PFSK-1 (cell line): ENCODE results near the gene FLT4.

ENCODE experiments used
- POLR2AphosphoS5 ChIP-seq: IDR thresholded peaks from 2 replicates; pipeline ENCODE4 v1.6.1; 2012; ENCODE audit warnings: low read depth, mild to moderate bottlenecking, control low read depth, low read length, moderate library complexity
- TAF1 ChIP-seq: IDR thresholded peaks from 2 replicates; pipeline ENCODE4 v1.6.1; 2012; ENCODE audit warnings: low read length, control low read depth, borderline replicate concordance; ENCODE audit not compliant: insufficient read depth
- TF ChIP-seq, protein P1 (sequence below), 2 experiments: IDR thresholded peaks; 2 replicates each; pipeline versions ENCODE4 v1.6.1 to v1.8.0; 2011 to 2012; ENCODE audit warnings: low read depth in 2 of 2, low read length in 2 of 2, control low read depth in 1 of 2, inconsistent platforms in 1 of 2, mild to moderate bottlenecking in 1 of 2, moderate library complexity in 1 of 2; ENCODE audit not compliant: insufficient read depth in 1 of 2

DNA sequence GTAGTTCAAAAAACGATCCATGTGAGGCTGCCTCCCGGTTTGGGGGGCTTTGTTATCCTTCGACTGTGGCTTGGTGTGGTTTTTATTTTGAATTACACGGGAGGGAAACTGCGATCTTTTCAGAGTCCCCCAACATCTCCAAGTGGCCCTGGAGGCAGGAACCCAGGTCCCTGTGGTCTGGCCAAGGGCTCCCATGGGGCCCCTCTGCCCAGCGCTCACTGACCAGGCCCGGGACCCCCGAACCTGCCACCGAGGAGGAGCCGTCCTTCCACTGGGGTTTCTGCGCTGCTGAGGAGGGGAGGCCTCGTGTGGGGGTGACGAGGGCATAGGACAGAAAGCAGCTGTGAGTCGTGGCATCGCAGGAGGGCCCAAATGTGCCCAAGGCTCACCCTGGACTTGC, 40.0 kb downstream of the FLT4 start:
- TF ChIP-seq POLR2AphosphoS5 (no peak), TAF1 (no peak)
- TF ChIP-seq, protein P1, sequence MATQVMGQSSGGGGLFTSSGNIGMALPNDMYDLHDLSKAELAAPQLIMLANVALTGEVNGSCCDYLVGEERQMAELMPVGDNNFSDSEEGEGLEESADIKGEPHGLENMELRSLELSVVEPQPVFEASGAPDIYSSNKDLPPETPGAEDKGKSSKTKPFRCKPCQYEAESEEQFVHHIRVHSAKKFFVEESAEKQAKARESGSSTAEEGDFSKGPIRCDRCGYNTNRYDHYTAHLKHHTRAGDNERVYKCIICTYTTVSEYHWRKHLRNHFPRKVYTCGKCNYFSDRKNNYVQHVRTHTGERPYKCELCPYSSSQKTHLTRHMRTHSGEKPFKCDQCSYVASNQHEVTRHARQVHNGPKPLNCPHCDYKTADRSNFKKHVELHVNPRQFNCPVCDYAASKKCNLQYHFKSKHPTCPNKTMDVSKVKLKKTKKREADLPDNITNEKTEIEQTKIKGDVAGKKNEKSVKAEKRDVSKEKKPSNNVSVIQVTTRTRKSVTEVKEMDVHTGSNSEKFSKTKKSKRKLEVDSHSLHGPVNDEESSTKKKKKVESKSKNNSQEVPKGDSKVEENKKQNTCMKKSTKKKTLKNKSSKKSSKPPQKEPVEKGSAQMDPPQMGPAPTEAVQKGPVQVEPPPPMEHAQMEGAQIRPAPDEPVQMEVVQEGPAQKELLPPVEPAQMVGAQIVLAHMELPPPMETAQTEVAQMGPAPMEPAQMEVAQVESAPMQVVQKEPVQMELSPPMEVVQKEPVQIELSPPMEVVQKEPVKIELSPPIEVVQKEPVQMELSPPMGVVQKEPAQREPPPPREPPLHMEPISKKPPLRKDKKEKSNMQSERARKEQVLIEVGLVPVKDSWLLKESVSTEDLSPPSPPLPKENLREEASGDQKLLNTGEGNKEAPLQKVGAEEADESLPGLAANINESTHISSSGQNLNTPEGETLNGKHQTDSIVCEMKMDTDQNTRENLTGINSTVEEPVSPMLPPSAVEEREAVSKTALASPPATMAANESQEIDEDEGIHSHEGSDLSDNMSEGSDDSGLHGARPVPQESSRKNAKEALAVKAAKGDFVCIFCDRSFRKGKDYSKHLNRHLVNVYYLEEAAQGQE (IDR thresholded peaks at IDR 0.05; ENCODE audit: insufficient read depth in 1 of 2, low read depth in 2 of 2, low read length in 2 of 2): no peak
